Activated T-cell treated with anti-CD3 and anti-CD28 coated beads, Interleukin-2, amount 50 U/mL, for 1 hour (primary cell): ENCODE measurements around the gene ZNF862.

ENCODE experiments used
- DNase-seq: peaks from one replicate; pipeline ENCODE4 v3.0.0-alpha.2; 2020

ZNF862 gene

DNA sequence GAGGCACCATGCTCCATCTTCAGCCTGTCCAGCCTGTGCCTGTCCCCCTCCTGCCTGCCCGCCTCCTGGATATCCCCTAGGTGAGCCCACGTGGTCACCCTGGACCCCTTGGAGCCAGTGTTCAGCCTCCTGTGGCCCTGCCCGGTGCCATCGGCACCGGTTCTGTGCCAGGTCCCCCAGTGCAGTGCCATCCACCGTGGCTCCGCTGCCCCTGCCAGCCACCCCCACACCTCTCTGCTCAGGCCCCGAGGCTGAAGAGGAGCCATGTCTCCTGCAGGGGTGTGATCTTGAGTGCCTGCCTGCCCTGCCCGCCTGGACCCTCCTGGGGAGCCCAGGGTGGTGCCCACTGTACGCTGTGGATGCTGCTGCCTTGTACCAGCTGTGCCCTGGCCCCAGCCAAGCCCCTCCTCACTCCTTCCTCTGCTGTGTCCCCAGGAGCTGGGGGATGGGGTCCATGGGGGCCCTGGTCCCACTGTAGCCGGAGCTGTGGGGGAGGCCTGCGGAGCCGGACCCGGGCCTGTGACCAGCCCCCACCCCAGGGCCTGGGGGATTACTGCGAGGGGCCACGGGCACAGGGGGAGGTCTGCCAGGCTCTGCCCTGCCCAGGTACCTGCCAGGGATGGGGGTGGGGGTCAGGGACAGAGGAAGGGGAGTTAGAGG, 26.2 kb upstream of the ZNF862 start:
- no peak for DNase-seq

DNA sequence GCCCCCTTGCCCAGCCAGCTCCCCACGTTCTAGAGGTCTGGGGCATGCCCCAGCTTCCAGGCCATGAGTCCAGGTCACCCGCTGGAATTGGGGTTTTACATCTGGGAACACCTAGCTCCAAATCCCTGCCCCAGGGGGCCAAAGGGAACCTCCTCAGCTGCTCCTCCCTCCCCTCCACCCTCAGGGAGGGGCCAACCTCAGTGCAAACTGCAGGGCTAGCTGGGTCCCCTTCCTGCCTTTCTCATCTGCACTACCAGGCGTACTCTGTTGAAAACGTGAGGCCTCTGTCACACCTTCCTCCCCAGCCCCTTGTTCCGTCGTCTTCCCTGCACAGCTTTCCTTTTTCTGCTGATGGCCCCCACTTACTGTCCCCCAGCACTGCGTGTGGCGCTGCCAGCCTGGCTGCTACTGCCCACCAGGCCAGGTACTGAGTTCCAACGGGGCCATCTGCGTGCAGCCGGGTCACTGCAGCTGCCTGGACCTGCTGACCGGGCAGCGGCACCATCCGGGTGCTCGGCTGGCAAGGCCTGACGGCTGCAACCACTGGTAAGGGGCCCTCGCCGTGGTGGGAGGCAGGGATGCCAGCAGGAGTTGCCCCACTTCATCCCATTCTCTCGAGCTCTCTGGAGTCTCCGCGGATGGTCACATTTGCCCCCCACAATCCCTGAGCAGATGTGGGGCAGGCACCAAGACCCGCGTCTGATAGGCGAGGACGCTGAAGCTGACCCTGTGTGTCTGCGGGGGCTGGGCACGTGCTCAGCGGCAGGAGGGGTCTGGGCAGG, 24.7 kb upstream of the ZNF862 start:
- DNase-seq = no peak

DNA sequence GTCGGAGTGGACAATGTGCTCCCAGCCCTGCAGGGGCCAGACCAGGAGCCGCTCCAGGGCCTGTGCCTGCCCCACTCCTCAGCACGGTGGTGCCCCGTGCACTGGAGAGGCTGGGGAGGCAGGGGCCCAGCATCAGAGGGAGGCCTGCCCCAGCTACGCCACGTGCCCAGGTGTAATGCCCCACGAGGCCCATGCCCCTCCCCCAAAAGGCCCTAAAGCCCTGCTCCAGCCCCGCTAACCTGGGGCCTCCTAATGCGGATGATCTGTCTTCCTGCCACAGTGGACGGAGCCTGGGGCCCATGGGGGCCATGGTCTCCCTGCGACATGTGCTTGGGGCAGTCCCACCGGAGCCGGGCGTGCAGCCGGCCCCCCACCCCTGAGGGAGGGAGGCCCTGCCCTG, 23.7 kb upstream of the ZNF862 start:
- no peak for DNase-seq

DNA sequence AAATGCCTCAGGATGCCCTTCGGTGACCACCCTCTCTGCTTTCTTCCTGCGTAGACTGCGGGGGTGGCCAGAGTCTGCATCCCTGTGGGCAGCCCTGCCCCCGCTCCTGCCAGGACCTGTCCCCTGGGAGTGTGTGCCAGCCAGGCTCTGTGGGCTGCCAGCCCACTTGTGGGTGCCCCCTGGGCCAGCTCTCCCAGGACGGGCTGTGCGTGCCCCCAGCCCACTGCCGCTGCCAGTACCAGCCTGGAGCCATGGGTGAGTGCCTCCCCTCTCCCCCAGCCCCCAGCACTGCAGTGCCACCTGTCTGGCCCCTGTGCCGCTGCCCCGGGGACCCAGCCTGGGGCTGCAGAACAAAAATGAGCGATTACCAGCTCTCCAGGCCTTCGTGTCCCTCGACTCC, 23.1 kb upstream of the ZNF862 start:
- no peak for DNase-seq

DNA sequence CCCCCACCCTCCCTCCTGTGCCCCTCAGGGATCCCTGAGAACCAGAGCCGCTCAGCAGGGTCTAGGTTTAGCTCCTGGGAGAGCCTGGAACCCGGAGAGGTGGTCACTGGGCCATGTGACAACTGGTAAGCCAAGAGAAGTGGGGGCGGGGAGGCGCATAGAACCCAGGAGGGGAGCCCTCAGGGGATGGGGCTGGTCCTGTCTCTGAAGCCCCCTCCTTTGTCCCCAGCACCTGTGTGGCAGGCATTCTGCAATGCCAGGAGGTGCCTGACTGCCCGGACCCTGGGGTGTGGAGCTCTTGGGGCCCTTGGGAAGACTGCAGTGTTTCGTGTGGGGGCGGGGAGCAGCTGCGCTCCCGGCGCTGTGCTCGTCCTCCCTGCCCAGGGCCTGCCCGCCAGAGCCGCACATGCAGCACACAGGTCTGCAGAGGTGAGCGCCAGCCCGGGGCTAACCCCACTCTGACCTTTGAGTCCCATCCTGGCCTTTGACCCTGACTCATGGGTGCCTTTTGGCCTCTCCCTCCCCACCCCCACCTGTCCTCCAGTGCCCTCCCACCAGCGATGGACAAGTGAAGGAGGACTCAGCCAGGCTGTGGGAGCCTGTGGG, 22.4 kb upstream of the ZNF862 start:
- DNase-seq = no peak

DNA sequence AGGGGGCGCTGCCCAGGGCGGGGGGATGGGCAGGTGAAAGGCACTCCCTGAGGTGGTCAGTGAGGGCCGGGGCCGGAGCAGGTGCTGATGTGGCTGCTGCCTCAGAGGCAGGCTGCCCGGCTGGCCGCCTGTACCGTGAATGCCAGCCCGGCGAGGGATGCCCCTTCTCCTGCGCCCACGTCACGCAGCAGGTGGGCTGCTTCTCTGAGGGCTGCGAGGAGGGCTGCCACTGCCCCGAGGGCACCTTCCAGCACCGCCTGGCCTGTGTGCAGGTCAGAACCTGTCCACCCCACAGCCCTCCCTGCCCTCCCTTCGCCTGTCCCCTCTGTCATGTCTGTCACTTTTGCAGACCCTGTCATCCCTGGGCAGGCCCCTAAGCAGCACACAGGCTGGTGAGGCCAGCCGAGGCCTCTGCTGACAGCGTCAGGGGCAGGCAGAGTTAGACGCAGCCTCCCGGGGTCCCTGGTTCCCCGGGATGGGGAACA, 21.9 kb upstream of the ZNF862 start:
- no peak for DNase-seq

DNA sequence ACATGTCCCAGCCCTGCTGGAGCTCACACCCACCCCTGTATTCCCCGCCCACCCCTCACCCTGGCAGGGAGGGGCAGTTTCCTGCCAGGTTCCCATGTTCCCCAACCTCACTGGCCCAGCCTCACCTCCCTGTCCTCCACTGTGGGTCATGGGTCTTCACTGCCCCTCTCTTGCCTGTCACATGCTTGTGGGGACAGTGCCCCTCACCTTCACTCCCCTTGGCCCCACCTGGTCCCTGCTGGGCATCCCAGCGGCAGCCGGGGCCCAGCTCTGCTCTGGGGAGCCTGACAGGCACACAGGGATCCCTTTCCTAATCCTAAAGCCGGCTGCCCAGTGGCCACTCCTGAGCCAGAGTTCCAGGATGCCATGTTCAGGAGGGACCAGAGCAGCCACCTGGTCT, 21.4 kb upstream of the ZNF862 start:
- no peak for DNase-seq

DNA sequence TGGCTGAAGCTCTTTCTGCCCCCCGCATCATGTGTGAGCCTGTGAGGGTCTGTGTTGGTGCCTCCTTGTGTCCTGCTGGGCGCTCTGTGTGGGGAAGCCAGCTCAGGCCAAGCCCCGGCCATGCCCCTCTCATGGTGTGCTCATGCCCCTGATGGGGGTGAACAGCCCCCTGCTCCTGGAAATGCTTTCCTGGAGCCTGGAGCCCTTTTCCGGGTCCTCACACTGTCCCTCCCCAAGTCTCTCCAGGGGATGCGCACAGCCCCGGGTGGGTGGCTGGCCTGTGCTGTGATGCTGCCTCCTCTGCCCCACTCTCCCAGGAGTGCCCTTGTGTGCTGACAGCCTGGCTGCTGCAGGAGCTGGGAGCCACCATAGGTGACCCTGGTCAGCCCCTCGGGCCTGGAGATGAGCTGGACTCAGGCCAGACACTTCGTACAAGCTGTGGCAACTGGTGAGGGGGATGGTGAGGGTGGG, 20.8 kb upstream of the ZNF862 start:
- DNase-seq = no peak

DNA sequence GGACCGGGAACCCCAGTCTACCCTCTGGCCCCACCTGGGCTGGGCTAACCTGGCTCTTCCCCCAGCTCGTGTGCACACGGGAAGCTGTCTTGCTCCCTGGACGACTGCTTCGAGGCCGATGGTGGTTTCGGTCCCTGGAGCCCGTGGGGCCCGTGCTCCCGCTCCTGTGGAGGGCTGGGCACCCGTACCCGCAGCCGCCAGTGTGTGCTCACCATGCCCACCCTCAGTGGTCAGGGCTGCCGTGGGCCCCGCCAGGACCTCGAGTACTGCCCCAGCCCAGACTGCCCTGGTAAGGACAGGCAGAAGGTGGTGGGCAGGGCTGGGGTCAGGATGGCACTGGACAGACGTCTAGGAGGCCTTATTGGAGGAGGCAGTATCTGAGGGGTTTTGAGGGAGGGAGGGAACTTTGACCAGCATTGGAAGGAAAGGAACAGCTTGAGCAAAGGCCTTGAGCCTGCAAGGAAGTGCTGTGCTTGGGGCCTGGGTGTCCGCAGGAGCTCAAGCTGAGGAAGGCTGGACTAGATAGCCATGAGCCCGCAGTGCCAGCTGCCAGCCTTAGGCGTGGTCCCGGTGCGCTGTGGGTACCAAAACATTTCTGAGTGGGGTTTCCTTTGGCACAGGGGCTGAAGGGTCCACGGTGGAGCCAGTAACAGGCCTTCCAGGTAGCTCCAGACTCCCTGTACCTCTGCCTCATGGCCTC, 20.2 kb upstream of the ZNF862 start:
- no peak for DNase-seq

DNA sequence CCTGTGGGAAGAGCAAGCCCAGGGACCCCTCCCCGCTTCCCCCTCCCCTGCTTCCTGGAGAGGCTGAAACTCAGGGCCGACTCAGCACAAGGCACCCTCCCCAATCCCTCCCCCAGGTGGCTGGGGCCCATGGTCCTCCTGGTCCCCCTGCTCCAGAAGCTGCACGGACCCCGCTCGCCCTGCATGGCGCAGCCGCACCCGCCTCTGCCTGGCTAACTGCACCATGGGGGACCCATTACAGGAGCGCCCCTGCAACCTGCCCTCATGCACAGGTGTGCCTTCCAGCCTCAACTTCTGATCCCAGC, 19.7 kb upstream of the ZNF862 start:
- no peak for DNase-seq

DNA sequence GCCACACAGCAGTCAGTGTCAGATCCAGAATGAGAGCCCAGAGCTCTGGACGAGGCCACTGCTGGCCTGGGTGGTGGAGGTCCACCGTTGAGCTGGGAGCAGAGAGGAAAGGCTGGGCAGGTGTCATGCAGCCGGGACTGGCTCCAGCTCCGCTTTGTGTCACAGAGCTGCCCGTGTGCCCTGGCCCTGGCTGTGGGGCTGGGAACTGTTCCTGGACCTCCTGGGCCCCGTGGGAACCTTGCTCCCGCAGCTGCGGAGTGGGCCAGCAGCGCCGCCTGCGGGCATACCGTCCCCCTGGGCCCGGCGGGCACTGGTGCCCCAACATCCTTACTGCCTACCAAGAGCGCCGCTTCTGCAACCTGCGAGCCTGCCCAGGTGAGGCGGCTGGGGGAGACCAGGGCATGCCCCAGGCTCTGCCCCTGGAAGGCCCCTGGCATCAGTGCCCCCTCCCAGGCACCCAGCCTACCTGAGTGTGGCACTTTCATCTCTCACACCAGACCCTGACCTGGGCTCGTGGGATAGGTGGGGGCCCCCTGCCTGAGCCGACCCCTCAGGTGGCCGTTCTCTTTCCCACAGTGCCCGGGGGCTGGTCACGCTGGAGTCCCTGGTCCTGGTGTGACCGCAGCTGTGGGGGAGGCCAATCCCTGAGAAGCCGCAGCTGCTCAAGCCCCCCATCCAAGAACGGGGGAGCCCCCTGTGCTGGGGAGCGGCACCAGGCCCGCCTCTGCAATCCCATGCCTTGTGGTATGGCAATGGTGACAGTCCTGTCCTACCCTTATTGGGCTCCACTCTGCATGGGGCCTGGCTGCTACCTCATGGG, 18.8 kb upstream of the ZNF862 start:
- no peak for DNase-seq

DNA sequence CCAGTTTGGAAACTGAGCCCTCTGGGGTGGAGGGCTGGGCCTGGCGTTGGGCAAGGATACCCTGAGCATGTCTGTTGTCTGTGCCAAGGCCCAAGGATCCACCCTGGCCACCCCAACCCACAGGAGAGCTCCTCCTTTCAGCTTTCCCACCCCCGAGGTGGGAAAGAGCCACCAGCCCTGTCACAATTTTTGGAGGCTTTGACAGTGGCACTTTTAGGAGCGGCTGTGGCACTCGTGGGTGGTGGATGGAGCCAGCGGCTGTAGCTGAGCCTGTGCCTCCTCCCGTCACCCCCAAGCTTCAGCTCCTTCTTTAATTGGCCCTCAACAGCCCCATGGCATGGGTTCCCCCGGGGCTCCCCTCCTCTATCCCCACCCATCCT, 18.2 kb upstream of the ZNF862 start:
- no peak for DNase-seq

DNA sequence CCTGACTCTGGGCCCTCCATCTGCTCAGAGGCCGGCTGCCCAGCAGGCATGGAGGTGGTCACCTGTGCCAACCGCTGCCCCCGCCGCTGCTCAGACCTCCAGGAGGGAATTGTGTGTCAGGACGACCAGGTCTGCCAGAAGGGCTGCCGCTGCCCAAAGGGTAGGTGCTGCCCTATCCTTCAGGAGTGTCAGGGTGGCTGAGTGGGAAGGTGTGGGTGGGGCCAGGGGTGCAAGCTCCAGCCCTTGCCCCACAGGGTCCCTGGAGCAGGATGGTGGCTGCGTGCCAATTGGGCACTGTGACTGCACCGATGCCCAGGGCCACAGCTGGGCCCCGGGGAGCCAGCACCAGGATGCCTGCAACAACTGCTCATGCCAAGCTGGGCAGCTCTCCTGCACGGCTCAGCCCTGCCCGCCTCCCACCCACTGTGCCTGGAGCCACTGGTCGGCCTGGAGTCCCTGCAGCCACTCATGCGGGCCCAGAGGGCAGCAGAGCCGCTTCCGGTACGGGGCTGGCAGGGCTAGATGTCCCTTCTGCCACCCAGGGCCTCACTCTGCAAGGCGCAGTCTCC, 17.5 kb upstream of the ZNF862 start:
- DNase-seq = no peak

DNA sequence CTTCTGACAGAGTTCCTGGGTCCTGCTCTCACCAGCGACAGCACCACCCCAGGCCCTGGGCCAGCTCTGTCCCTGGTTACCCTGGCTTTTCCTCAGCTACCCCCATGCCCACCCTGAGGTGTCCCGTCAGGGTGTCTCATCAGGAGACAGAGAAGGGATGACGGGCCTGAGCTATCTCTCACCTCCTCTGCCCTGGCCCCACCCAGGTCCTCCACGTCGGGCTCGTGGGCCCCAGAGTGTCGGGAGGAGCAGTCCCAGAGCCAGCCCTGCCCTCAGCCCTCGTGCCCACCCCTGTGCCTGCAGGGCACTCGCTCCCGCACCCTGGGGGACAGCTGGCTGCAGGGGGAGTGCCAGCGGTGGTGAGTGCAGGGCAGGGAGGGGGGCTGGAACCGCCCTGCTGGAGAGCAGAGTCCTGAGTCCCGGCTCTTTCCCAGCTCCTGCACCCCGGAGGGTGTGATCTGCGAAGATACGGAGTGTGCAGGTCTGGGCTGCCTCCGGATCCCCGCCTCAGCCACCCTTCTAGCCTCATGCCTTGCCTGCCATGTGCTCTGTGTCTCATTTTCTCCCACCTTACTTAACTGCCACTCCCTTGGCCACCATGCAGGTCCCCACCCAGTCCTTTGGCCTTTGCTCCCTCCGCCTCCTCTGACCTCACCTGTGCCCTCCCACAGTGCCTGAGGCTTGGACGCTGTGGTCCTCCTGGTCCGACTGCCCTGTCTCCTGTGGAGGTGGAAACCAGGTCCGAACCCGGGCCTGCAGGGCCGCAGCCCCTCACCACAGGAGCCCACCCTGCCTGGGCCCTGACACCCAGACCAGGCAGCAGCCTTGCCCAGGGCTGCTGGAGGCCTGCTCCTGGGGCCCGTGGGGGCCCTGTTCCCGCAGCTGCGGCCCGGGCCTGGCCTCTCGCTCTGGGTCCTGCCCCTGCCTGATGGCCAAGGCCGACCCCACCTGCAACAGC, 16.7 kb upstream of the ZNF862 start:
- no peak for DNase-seq

DNA sequence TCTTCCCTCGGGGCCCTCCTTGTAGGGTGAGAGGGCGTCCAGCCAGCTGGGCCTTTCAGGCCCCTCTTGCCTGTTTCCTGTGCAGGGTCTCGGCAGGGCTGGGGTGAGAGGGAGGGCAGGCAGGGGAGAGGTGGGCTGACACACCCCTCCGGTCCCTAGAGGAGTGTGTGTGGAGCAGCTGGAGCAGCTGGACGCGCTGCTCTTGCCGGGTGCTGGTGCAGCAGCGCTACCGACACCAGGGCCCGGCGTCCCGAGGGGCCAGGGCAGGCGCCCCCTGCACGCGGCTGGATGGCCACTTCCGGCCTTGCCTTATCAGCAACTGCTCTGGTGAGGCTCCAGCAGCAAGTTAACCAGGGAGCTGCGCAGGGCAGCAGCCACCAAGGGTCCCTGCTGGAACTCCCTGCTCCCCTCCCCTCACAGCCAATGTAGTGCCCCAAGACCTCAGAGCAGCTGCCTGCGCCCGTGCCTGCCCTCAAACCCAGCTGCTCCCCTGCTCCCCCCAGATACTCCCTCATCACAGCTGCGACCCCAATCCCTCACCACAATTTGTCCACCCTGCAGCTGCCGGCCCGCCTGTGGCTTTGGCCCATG, 15.7 kb upstream of the ZNF862 start:
- DNase-seq = no peak

DNA sequence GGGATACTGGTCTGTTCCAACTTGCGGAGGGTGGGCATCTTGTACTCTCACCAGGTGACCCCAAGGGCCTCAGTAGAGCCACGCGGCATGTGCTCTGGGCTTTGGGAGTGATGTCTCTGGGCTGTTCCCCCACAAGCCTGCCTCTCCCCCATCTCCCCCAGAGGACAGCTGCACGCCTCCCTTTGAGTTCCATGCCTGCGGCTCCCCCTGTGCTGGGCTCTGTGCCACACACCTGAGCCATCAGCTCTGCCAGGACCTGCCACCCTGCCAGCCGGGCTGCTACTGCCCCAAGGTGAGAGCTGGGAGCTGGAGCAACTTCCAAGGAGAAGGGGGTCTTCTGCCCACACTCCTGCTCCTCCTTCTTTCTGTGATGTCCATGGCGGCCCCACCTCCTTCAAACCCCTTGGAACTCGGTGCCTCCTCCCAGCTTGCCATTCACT, 15.0 kb upstream of the ZNF862 start:
- DNase-seq = no peak

DNA sequence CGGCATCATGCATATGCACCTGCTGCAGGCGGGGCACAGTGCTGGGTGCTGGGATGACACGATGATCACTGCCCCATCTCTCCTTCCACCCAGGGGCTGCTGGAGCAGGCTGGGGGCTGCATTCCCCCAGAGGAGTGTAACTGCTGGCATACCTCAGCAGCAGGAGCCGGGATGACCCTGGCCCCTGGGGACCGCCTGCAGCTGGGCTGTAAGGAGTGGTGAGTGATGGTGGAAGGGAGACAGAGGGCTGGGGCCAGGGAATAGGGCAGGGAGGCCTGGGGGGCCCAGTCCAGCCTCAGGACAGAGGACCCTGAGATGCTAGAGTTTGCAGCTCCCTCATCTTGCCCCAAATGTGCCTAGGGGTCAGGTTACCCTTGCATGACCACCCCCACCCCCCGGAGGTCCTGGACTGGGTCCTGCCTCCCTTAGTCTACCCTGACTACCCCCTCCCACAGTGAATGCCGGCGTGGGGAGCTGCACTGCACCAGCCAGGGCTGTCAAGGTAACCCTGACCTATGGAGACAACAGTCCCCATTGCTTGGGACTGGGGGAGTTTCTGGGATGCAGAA, 14.5 kb upstream of the ZNF862 start:
- no peak for DNase-seq

DNA sequence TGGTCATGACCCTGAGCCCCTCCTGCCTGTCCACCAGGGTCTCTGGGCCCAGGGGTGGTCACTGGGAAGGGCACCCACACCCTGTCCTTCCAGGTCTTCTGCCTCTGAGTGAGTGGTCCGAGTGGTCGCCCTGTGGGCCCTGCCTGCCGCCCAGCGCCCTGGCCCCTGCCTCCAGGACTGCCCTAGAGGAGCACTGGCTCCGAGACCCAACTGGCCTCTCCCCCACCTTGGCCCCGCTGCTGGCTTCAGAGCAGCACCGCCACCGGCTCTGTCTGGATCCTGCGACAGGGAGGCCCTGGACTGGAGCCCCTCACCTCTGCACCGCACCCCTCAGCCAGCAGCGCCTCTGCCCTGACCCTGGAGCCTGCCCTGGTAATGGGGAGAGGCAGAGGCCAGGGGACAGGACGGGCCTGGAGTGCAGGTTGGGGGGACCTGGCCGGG, 13.9 kb upstream of the ZNF862 start:
- no peak for DNase-seq

DNA sequence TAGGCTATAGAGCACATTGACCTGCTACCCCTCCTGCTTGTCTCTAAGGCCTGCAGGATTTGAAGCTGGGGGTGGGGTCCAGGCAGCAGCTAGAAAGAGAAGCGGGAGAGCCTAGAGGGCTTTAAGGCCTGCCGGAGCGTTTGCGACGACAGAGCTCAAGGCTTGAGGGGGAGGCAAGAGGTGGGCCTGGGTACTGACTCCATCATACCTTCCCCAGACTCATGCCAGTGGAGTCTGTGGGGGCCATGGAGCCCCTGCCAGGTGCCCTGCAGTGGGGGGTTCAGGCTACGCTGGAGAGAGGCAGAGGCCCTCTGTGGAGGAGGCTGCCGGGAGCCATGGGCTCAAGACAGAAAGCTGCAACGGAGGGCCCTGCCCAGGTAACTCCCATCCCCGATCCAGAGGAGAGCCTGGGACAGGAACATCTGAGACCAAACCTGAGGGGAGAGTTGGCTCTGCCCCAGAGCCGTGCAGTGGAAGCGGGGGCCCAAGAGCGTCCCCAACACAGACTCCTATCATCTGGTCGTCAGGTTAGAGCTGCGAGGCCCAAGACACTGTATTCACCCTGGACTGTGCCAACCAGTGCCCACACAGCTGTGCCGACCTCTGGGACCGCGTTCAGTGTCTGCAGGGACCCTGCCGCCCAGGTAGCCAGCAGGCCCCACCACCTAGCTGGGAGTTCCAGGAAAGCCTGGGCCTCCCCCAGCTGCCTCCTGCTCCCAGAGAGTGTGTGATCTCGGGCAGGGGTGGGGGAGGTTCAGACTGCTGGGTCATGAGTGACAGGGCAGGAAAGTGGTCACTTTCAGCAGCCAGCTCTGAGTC, 13.2 kb upstream of the ZNF862 start:
- DNase-seq = no peak
